ENCODE data around the gene RRAGB.
"Not testable (repeated sequence)": the region's sequence is repeated elsewhere in the genome, so short reads cannot be mapped to it uniquely, and the experiment has no call there.

RRAGB gene

GRCh38 chrX:55717521-55718497 lies at the start of gene RRAGB:
RRAGB (plus strand) TSS chrX:55717749; CDS start chrX:55718328, 579 bp downstream.
- DNase-seq (ENCODE audit: low spot score), result peak; percentile 90

- DNase-seq (ENCODE audit: low spot score), result no peak
Measured at GRCh38 chrX:55668084-55668483, 49.5 kb upstream of the RRAGB start.

GRCh38 chrX:55688579-55688978 lies 29.0 kb upstream of the RRAGB start:
- not testable (repeated sequence) for DNase-seq (ENCODE audit: low spot score)

GRCh38 chrX:55695227-55696018 lies 22.1 kb upstream of the RRAGB start:
- DNase-seq (ENCODE audit: low spot score), result no peak

GRCh38 chrX:55697381-55697780 lies 20.2 kb upstream of the RRAGB start:
- no peak for DNase-seq (ENCODE audit: low spot score)

GRCh38 chrX:55702671-55703070 lies 14.9 kb upstream of the RRAGB start:
- DNase-seq (ENCODE audit: low spot score), result no peak

- DNase-seq (ENCODE audit: low spot score), result not testable (repeated sequence)
Measured at GRCh38 chrX:55703436-55703835, 14.1 kb upstream of the RRAGB start.

- not testable (repeated sequence) for DNase-seq (ENCODE audit: low spot score)
Measured at GRCh38 chrX:55705066-55705465, 12.5 kb upstream of the RRAGB start.

- DNase-seq (ENCODE audit: low spot score), result no peak
Measured at GRCh38 chrX:55709735-55710134, 7.8 kb upstream of the RRAGB start.

GRCh38 chrX:55710701-55711100 lies 6.8 kb upstream of the RRAGB start:
- DNase-seq (ENCODE audit: low spot score), result peak; percentile 13

GRCh38 chrX:55713631-55714030 lies 3.9 kb upstream of the RRAGB start:
- DNase-seq (ENCODE audit: low spot score), result no peak

GRCh38 chrX:55714161-55714560 lies 3.4 kb upstream of the RRAGB start:
- no peak for DNase-seq (ENCODE audit: low spot score)

- no peak for DNase-seq (ENCODE audit: low spot score)
Measured at GRCh38 chrX:55715847-55716246, 1.7 kb upstream of the RRAGB start.

GRCh38 chrX:55716937-55717336 lies 612 bp upstream of the RRAGB start:
- no peak for DNase-seq (ENCODE audit: low spot score)

- no peak for DNase-seq (ENCODE audit: low spot score)
Measured at GRCh38 chrX:55731826-55732225, 14.3 kb downstream of the RRAGB start.

- DNase-seq (ENCODE audit: low spot score), result no peak
Measured at GRCh38 chrX:55738969-55739368, 21.4 kb downstream of the RRAGB start.

GRCh38 chrX:55742649-55743048 lies 25.1 kb downstream of the RRAGB start:
- DNase-seq (ENCODE audit: low spot score), result no peak

GRCh38 chrX:55748463-55748862 lies 30.9 kb downstream of the RRAGB start:
- not testable (repeated sequence) for DNase-seq (ENCODE audit: low spot score)

GRCh38 chrX:55750256-55750655 lies 32.7 kb downstream of the RRAGB start:
- no peak for DNase-seq (ENCODE audit: low spot score)

- no peak for DNase-seq (ENCODE audit: low spot score)
Measured at GRCh38 chrX:55754861-55755294, 37.3 kb downstream of the RRAGB start.

- DNase-seq (ENCODE audit: low spot score), result no peak
Measured at GRCh38 chrX:55758033-55758432, 40.5 kb downstream of the RRAGB start.

GRCh38 chrX:55759478-55759877 lies 41.9 kb downstream of the RRAGB start:
- no peak for DNase-seq (ENCODE audit: low spot score)

- DNase-seq (ENCODE audit: low spot score), result no peak
Measured at GRCh38 chrX:55767100-55767499, 49.6 kb downstream of the RRAGB start.
